OCI-LY1 (cell line): Measurements from ENCODE around the gene AADAC.
"Not testable (repeated sequence)": the region's sequence is repeated elsewhere in the genome, so short reads cannot be mapped to it uniquely, and the experiment has no call there.

Experiments used
- H2AFZ ChIP-seq: fragments of 200-600 bp; sonication (generic), shearing (Covaris generic); 2 replicates; pipeline ENCODE4 v1.6.0; 2014; ENCODE audit warnings: antibody characterized with exemption, mild to moderate bottlenecking, low read length
- H3F3A ChIP-seq: fragments of 200-600 bp; sonication (generic), shearing (Covaris generic); 2 replicates; pipeline ENCODE4 v1.6.0; 2014; ENCODE audit warnings: mild to moderate bottlenecking, antibody characterized with exemption, low read length, moderate library complexity; ENCODE audit not compliant: insufficient read depth
- H3K27ac ChIP-seq: fragments of 200-600 bp; sonication (generic); 2 replicates; pipeline ENCODE4 v1.5.1; 2014; ENCODE audit warnings: low read length, mixed run types, mild to moderate bottlenecking, low read depth; ENCODE audit not compliant: poor library complexity, severe bottlenecking
- H3K27me3 ChIP-seq: fragments of 200-600 bp; sonication (generic); 2 replicates; pipeline ENCODE4 v1.6.0; 2014; ENCODE audit warnings: antibody characterized with exemption, mild to moderate bottlenecking, low read length, moderate library complexity; ENCODE audit not compliant: insufficient read depth
- H3K36me3 ChIP-seq: fragments of 200-600 bp; sonication (generic); 2 replicates; pipeline ENCODE4 v1.6.1; 2014; ENCODE audit warnings: mild to moderate bottlenecking, antibody characterized with exemption, low read length, moderate library complexity, mixed read lengths; ENCODE audit not compliant: insufficient read depth
- H3K4me1 ChIP-seq: fragments of 200-600 bp; sonication (generic); 2 replicates; pipeline ENCODE4 v1.5.1; 2014; ENCODE audit warnings: mild to moderate bottlenecking, low read length, moderate library complexity; ENCODE audit not compliant: insufficient read depth, severe bottlenecking
- H3K4me2 ChIP-seq: fragments of 200-600 bp; sonication (generic), shearing (Covaris generic); 2 replicates; pipeline ENCODE4 v1.6.1; 2014; ENCODE audit warnings: low read length
- H3K4me3 ChIP-seq: fragments of 200-600 bp; sonication (generic); 2 replicates; pipeline ENCODE4 v1.5.1; 2014; ENCODE audit warnings: low read length, low read depth, mild to moderate bottlenecking, mixed read lengths; ENCODE audit not compliant: poor library complexity, severe bottlenecking
- H3K79me2 ChIP-seq: fragments of 200-600 bp; shearing (Covaris generic); 2 replicates; pipeline ENCODE4 v1.6.1; 2016; ENCODE audit warnings: mixed run types, low read length, mixed read lengths; ENCODE audit not compliant: insufficient read depth
- H3K9ac ChIP-seq: fragments of 200-600 bp; sonication (generic), shearing (Covaris generic); 2 replicates; pipeline ENCODE4 v1.6.1; 2014; ENCODE audit warnings: mild to moderate bottlenecking, low read length, mixed read lengths
- H3K9me2 ChIP-seq: fragments of 200-600 bp; sonication (generic), shearing (Covaris generic); 2 replicates; pipeline ENCODE4 v1.6.1; 2014; ENCODE audit warnings: low read depth, mild to moderate bottlenecking, low read length, mixed read lengths
- H3K9me3 ChIP-seq: fragments of 200-600 bp; shearing (Covaris generic); 2 replicates; pipeline ENCODE4 v1.6.1; 2014; ENCODE audit warnings: low read length, mixed read lengths
- H4K20me1 ChIP-seq: fragments of 200-600 bp; sonication (generic), shearing (Covaris generic); 2 replicates; pipeline ENCODE4 v1.6.0; 2016; ENCODE audit warnings: mild to moderate bottlenecking, low read length; ENCODE audit not compliant: insufficient read depth
- EZH2 ChIP-seq: fragments of 200-600 bp; sonication (generic), shearing (Covaris generic); IDR thresholded peaks from 2 replicates; pipeline ENCODE4 v1.8.0; 2017; ENCODE audit warnings: borderline replicate concordance, mixed run types, mild to moderate bottlenecking, antibody characterized with exemption, low read length, moderate library complexity, mixed read lengths
- TF ChIP-seq, protein P1 (sequence below): fragments of 200-600 bp; sonication (generic), shearing (Covaris generic); IDR thresholded peaks from 2 replicates; pipeline ENCODE4 v1.5.1; 2017; ENCODE audit warnings: mild to moderate bottlenecking, antibody characterized with exemption, low read length, moderate library complexity, mixed read lengths

AADAC gene

GRCh38 chr3:151845306-151845905 is 31.5 kb downstream of the AADAC start:
- Histone ChIP-seq H3K4me1 (no peaks in the 10 kb centered on the region), H3K9me2 (no peaks in the 10 kb centered on the region), H3K9me3 (no peaks in the 10 kb centered on the region), H3K27ac (no peak overlapping the region), H3K4me3 (no peak overlapping the region), H3F3A (no peaks in the 10 kb centered on the region), H3K36me3 (no peaks in the 10 kb centered on the region), H3K4me2 (no peak overlapping the region), H3K27me3 (no peaks in the 10 kb centered on the region), H3K79me2 (no peaks in the 10 kb centered on the region), H4K20me1 (no peaks in the 10 kb centered on the region), H3K9ac (no peak overlapping the region), H2AFZ (no peak overlapping the region)
- TF ChIP-seq, protein P1, sequence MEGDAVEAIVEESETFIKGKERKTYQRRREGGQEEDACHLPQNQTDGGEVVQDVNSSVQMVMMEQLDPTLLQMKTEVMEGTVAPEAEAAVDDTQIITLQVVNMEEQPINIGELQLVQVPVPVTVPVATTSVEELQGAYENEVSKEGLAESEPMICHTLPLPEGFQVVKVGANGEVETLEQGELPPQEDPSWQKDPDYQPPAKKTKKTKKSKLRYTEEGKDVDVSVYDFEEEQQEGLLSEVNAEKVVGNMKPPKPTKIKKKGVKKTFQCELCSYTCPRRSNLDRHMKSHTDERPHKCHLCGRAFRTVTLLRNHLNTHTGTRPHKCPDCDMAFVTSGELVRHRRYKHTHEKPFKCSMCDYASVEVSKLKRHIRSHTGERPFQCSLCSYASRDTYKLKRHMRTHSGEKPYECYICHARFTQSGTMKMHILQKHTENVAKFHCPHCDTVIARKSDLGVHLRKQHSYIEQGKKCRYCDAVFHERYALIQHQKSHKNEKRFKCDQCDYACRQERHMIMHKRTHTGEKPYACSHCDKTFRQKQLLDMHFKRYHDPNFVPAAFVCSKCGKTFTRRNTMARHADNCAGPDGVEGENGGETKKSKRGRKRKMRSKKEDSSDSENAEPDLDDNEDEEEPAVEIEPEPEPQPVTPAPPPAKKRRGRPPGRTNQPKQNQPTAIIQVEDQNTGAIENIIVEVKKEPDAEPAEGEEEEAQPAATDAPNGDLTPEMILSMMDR: no peak
- TF ChIP-seq EZH2: no peak

DNA sequence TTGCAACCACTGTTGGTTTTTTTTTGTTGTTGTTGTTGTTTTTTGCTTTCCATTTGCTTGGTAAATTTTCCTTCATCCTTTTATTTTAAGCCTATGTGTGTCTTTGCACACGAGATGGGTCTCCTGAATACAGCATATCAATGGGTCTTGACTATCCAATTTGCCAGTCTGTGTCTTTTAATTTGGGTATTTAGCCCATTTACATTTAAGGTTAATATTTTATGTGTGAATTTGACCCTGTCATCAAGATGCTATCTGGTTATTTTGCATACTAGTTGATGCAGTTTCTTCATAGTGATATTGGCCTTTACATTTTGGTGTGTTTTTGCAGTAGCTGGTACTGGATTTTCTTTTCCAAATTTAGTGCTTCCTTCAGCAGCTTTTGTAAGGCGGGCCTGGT is 36.1 kb downstream of the AADAC start:
- not testable (repeated sequence) for H3K9ac ChIP-seq, H4K20me1 ChIP-seq, H3K9me2 ChIP-seq, H2AFZ ChIP-seq, H3K4me1 ChIP-seq, H3K27ac ChIP-seq, H3K4me2 ChIP-seq, H3K4me3 ChIP-seq, H3K36me3 ChIP-seq, H3K9me3 ChIP-seq, H3K79me2 ChIP-seq, H3F3A ChIP-seq, H3K27me3 ChIP-seq

- TF ChIP-seq, protein P1: no peak
- no peak for TF ChIP-seq EZH2
- Histone ChIP-seq H3K9me3 (no peaks in the 10 kb centered on the region), H2AFZ (no peak overlapping the region), H3K36me3 (no peaks in the 10 kb centered on the region), H3K9ac (no peak overlapping the region), H3K27ac (no peak overlapping the region), H3K4me3 (no peak overlapping the region), H3K4me1 (no peaks in the 10 kb centered on the region), H3K27me3 (no peaks in the 10 kb centered on the region), H4K20me1 (peaks cover 3% of the 10 kb centered on the region; the same call in 1 of the 2 replicates), H3F3A (no peaks in the 10 kb centered on the region), H3K79me2 (no peaks in the 10 kb centered on the region), H3K9me2 (no peaks in the 10 kb centered on the region), H3K4me2 (no peak overlapping the region)
Observed at GRCh38 chr3:151852074-151852811, 38.3 kb downstream of the AADAC start.

DNA sequence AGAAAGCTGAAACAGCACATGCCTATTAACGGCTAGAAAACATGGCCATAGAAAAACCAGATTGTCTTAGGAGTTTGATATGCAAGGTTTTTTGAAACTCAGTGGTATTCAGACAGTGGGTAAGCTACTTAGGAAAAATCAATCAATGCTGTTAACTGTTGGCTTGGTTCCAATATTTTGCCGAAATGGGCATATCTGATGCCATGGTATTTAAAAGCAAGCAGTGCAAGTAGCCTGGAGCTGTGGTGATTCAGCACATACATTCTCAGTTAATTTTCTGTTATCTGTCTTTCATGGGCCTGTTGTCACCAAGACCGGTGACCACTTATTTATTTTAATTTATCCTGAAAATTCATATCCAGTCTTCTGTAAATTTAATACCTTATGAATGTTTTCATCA is 42.2 kb downstream of the AADAC start:
- TF ChIP-seq, protein P1: no peak
- TF ChIP-seq EZH2: no peak
- no peaks in the 10 kb centered on the region for H3K9me3 ChIP-seq
- no peak overlapping the region for H3K9ac ChIP-seq
- no peaks in the 10 kb centered on the region for H3K36me3 ChIP-seq
- H3F3A ChIP-seq: no peaks in the 10 kb centered on the region
- no peak overlapping the region for H2AFZ ChIP-seq
- no peaks in the 10 kb centered on the region for H3K27me3 ChIP-seq
- H3K79me2 ChIP-seq: no peaks in the 10 kb centered on the region
- no peak overlapping the region for H3K4me3 ChIP-seq
- no peaks in the 10 kb centered on the region for H3K4me1 ChIP-seq
- no peak overlapping the region for H3K4me2 ChIP-seq
- H4K20me1 ChIP-seq: peaks cover 3% of the 10 kb centered on the region; the same call in 1 of the 2 replicates
- no peaks in the 10 kb centered on the region for H3K9me2 ChIP-seq
- no peak overlapping the region for H3K27ac ChIP-seq
